AG09319 (cell line): ENCODE measurements around the gene GCK.

Experiments used
- DNase-seq: peaks from one replicate; pipeline ENCODE4 v3.0.0-alpha.2; 2010; ENCODE audit warnings: low read depth; ENCODE audit errors: extremely low read depth
- CTCF ChIP-seq: IDR thresholded peaks from 2 replicates; pipeline ENCODE4 v1.5.1; 2011; ENCODE audit warnings: low read depth, mild to moderate bottlenecking, inconsistent platforms, low read length, moderate library complexity

GCK gene

GRCh38 chr7:44112231-44112996, 76.8 kb downstream of the GCK start:
- DNase-seq: no peak
- TF ChIP-seq CTCF: no peak

- no peak for TF ChIP-seq CTCF
- DNase-seq: no peak
Measured at GRCh38 chr7:44111761-44112160, 77.5 kb downstream of the GCK start.

GRCh38 chr7:44110719-44111635, 78.3 kb downstream of the GCK start:
- no peak for DNase-seq
- TF ChIP-seq CTCF: no peak

GRCh38 chr7:44109991-44110390, 79.2 kb downstream of the GCK start:
- TF ChIP-seq CTCF: no peak

GRCh38 chr7:44108768-44109750, 80.2 kb downstream of the GCK start:
- DNase-seq: no peak
- TF ChIP-seq CTCF: no peak

More at GRCh38 chr7:44109991-44110390, 79.2 kb downstream of the GCK start:
- no peak for DNase-seq

GRCh38 chr7:44107961-44108767, 81.1 kb downstream of the GCK start:
- TF ChIP-seq CTCF: no peak
- no peak for DNase-seq
